NCI-H82 (cell line): ENCODE results near the gene AK9.

Experiments
- DNase-seq: peaks from one replicate; lab custom pipeline; 2025; lab: John Stamatoyannopoulos, UW

AK9 gene

GRCh38 chr6:109696355-109696754 is 5.4 kb upstream of the AK9 start:
- no peak for DNase-seq

DNA sequence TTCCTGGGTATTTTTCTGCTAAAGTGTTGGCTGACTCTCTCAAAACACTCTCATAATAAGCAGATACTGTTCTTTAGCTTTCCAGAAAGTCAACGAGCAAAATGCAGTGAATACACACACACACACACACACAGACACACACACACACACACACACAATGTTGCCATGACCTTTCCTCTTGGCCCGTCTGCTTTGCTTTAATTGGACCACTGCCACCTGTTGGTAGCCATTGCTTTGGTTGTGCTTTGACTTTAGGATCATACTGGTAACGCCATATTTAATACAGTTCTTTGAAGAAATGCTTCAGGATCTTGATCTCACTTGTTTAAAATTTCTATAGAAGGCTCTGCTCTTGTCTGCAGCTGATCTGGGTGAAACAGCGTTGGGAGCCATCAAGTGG is 4.5 kb upstream of the AK9 start:
- DNase-seq = peak; percentile 20

DNA sequence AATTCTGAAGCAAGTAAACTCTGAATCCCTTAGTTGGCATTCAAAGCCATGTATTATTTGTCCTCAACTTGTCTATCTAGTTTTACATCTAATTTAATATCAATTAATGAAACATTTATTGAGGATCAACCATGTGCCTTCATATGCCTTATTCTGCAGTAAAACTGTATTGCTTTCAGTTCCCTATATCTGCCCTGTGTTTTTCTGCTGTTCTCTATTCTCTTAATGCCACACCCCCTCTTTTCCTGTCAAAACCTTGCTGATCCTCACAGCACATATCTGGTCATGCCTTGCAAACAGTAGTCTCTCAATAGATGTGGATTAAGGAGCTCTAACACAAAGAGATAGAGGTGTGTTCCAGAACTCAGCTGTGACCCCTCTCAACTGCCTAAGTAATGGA is 2.1 kb upstream of the AK9 start:
- no peak for DNase-seq

DNA sequence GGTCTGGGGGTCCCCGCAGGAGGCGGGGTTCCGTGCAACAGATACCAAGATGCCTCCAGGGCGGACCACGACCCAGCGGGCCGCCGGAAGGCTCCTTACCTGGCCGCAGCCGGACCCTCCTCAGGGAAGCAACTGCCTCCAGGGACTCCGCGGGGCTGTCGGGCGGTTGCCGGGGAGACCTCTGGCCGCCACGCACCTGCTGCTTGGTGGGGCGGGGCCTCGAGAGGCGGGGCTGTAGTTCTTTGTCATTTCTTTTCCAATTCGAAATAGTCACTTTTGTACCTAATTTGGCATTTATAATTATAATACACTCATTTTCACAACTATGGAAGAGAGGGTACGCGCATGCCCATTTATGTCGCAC is 647 bp downstream of the AK9 start:
- DNase-seq = peak; percentile 74

DNA sequence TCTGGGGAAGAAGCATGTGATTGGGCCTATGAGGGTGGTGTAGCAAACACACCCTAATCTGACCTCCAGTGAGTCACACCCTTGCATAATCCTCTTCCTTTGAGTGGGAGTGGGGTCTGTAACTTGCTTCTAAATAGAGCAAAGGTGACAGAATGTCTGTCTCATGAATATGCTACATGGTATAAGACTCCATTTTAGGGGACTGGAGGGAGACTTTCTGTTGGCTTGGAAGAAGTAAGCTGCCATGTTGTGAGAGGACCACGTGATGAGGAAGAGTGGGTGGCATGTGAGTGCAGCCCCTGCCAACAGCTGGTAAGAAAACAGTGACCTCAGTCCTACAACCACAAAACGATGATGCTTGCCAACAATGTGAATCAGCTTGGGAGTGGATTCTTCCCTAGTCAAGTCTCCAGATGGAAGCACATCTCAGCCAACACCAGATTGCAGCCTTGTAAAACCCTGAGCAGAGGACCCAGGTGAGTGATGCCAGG is 3.7 kb downstream of the AK9 start:
- DNase-seq = no peak

DNA sequence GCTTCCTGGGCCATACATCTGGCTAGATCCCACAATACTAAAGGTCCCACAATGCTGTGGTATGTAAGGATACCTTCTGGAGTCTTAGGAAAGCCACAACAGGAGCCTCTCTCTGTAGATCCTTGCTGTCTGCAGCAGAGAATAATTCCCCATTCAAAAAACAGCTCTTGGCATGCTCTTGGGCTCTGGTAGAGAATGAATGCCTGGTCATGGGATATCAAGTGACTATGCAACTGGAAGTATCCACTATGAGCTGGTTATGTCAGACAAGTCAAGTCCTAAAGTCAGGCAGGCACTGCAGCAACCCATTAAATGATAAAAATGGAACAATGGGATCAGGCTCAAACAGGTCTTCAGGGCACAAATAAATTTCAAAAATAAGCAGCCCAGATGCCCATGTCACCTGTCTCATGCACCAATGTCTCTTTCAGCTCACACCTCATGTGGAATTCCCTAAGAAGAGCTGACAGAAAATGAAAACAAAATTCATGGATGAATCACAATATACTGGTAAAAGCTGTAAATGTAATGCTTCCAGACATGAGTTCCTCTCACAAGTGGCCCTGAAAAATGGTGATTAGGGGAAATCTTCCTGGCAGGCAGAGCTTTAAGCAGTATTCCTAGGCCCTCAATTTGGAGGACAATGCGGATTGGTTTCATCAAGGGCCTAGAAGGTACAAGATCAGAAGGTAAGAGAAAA is 4.3 kb downstream of the AK9 start:
- no peak for DNase-seq

DNA sequence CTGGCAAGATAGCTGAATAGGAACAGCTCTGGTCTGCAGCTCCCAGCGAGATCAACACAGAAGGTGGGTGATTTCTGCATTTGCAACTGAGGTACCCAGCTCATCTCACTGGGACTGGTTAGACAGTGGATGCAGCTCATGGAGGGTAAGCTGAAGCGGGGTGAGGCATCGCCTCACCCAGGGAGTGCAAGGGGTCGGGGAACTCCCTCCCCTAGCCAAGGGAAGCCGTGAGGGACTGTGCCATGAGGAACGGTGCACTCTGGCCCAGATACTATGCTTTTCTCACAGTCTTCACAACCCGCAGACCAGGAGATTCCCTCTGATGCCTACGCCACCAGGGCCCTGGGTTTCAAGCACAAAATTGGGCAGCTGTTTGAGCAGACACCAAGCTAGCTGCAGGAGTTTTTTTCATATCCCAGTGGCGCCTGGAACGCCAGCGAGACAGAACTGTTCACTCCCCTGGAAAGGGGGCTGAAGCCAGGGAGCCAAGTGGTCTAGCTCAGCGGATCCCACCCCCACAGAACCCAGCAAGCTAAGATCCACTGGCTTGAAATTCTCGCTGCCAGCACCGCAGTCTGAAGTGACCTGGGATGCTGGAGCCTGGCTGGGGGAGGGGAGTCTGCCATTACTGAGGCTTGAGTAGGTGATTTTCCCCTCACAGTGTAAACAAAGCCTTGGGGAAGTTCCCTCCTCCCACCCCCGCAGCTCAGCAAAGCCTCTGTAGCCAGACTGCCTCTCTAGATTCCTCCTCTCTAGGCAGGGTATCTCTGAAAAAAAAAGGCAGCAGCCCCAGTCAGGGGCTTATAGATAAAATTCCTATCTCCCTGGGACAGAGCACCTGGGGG is 12.1 kb downstream of the AK9 start:
- DNase-seq = peak; percentile 45

DNA sequence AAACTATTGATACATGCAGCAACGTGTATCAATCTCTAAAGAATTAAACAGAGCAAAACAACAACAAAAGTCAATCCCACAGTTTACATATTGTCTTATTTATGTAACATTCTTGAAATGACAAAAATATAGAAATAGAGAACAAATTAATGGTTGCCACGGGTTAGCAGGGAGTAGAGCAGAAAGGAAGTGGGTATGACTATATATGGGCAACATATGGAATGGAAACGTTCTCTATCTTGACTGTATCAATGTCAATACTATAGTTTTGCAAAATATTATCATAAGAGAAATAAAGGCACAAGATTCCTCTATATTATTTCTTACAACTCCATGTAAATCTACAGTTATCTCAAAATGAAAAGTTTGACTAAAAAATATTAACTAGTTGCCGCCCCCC is 12.8 kb downstream of the AK9 start:
- no peak for DNase-seq

- no peak for DNase-seq
Measured at GRCh38 chr6:109676724-109677123, 14.3 kb downstream of the AK9 start.

- DNase-seq = no peak
Measured at GRCh38 chr6:109672839-109673238, 18.2 kb downstream of the AK9 start.

DNA sequence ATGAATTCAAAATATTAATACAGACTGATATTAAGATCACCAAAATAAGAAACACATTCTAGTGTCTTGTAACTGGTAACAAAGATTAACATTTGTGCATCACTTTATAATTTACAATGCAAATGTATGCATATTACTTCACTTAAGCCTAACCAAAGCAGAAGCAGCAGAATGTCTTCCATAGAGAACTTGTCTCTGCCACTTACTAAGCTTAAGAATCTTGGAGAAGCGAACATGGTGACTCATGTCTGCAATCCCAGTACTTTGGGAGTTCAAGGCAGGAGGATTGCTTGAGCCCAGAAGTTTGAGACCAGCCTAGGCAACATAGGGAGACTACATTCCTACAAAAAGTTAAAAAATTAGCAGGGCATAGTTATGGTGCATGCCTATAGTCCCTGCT is 18.8 kb downstream of the AK9 start:
- no peak for DNase-seq

DNA sequence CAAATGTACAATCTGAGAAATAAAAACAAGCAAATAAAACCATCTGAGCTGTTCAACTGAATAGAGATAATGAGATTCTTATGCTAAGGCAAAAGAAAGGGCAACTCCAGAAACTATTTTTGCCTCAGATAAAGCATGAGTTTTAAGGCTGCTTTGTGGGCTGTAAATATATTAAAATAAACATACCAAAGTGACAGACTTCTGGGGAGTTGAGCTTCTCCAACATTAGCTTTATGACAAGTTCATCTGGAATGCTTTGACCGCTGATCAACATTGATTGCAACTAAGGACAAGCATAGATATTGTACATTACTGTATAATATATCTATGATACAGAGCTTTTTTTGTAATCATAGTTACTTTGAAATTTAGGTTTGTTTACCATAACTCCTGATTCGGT is 19.3 kb downstream of the AK9 start:
- DNase-seq = no peak

GRCh38 chr6:109669811-109670210 is 21.2 kb downstream of the AK9 start:
- DNase-seq = no peak

- DNase-seq = no peak
Measured at GRCh38 chr6:109662192-109662591, 28.8 kb downstream of the AK9 start.

DNA sequence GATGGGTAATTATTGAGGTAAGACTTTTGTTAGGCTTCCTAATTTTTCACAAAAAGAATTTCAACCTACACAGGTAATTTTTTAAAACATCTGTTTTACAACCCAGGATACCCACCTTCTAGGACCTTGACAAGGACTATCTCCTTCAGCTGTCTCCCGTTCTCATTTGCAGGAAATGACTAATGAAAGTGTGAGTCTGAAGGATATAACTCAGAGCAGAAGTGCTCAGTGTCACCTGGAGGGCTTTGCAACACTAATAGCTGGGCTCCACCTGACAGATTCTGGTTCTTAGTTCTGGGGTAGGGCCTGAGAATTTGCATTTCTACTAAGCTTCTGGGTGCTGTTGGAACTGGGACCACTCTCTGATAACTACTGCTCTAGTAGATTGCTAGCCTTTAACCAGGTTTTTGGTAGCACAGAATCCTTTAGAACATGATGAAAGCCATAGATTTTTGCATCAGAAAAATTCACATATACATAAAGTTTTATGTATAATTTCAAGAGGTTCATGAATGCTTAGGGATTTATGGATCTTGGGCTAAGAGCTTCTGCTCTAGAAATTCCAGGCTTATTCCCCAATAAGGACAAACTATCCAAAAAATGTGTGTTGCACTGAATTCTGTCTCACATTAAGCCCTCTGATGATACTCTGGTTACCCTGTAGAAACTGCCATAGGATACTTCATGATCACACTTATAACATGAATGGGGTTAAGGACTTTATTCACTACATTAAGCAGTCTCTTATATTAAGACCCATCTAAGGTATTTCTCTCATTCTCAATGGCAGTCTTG is 30.3 kb downstream of the AK9 start:
- DNase-seq = no peak

DNA sequence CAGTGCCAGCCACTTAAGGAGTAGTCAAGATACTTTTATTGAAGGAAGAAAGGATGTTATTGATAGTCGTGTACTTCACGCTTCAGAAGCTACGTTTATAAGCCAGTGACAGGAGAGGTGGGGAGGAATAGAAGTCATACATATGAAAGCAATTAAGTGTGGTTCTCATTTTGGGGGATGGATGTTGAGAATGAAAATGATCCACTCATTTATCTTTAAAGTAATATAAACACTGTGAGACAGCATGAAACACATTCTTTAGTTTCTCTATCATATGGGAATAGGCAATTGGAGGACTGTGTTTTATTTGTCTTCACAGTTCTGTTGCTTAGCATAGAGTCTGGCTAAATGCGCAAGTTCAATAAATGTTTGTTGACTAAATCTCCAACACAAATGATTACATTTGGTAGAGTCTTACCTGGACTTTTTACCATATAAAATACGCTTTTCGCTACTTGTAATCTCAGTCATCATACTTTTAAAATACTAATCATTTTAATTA is 35.2 kb downstream of the AK9 start:
- no peak for DNase-seq

DNA sequence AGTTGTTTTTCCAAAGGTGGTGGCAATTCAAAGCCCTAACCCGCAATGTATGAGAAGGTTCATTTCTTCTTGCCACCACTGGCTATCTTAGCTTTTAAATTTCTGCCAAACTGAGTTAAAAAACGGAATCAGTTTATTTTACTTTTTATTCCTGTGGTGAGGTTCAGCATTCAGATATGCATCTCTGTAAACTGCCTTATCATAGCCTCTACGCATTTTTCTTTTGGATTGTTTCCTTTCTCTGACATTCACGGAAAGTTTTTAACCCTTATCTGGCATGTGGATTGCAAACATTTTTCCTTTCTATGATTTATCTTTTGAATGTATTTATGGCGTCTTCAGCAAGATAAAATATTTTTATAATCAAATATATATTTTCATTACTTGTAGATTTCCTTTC is 37.7 kb downstream of the AK9 start:
- no peak for DNase-seq

DNA sequence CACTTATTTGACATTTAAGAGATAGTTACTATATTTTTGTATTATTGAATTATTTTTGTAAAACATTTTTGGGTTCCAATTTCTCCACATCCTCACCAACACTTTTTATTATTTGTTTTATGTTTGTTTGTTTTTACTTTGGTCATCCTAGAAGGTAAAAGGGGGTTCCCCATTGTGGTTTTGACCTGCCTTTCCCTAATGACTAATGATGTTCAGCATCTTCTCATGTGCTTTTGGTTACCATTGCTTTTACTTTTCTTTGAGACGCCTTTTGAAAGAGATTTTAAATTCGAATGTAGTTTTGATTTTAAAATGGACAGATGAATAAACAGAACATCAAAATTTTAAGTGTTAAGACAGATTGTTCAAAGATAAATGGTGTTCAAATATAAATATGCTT is 46.9 kb downstream of the AK9 start:
- no peak for DNase-seq

GRCh38 chr6:109632405-109632804 is 58.6 kb downstream of the AK9 start:
- no peak for DNase-seq

DNA sequence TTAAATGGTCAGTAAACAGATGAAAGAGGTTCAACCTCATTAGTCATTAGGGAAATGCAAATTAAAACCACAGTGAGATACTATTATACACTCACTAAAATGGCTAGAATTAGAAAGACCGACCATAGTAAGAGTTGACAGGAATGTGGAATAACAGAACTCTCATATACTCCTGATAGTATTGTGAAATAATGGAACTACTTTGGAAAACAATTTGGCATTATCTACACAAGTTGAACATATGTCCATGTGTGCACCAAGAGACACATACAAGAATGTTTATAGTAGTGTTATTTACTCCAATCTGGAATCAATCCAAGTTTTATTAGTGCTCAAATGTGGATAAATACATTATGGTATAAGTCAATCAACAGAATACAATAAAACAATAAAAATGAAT is 59.6 kb downstream of the AK9 start:
- DNase-seq = no peak

DNA sequence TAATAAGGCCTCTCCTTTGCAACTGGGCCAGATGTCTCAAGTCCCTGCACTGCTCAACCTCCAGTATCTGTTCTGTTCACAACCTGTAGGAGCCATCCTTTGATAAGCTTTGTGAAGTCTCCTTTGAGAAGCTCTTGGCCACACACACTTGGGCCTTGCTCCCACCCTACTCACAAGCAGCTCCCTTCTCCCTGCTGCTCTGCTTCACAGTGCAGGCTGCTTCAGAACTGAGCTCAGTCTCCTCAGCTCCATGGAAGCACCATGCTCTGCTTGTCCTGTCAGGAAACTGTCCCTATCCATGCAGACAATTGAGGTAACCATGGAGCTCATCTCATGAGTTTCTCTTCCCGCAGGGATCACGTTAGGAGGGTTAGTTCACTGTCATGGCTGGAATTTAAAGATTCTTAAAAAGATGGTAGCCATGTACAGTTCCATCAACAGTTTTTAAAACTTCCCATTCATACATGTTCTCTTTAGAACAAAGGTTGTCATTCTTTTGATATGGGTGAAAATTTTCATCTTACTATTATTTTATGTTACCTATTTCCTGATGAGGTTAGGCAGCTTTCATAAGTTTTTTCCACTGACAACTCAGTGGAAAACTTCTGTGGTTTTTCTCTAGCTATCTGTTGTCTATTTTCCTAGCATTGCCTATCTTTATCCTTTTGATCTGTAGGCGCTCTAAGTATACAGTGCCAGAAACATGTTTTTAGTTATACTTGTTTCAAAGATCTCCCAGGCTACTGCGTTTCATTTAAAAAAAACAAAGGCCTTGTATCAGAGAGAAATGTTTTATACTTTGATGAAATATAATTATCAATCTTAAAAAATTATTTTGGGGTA is 62.6 kb downstream of the AK9 start:
- no peak for DNase-seq

GRCh38 chr6:109626311-109626710 is 64.7 kb downstream of the AK9 start:
- no peak for DNase-seq
